Ascending aorta (tissue), 2 donors: ENCODE measurements around the gene CCDC159. TPM values are rescaled to one million over a fixed set of nuclear protein-coding genes. Genes with fewer than 3 reads are reported as not detected.

Experiments
- DNase-seq, 2 donors: peaks; one replicate each; pipeline ENCODE4 v3.0.0-alpha.2; 2019; ENCODE audit warnings: low spot score in 2 of 2
- H3K27ac ChIP-seq, 2 donors: fragments of 200-600 bp; sonication (generic); one replicate each; pipeline ENCODE4 v1.5.1; 2016 to 2017; ENCODE audit warnings: mild to moderate bottlenecking in 1 of 2
- H3K27me3 ChIP-seq: fragments of 200-600 bp; sonication (generic); one replicate; pipeline ENCODE4 v1.5.1; 2017
- H3K36me3 ChIP-seq, 2 donors: fragments of 200-600 bp; sonication (generic); one replicate each; pipeline ENCODE4 v1.5.1; 2016
- H3K4me1 ChIP-seq, 2 donors: fragments of 200-600 bp; sonication (generic); one replicate each; pipeline ENCODE4 v1.5.1; 2016 to 2017; ENCODE audit warnings: mild to moderate bottlenecking in 1 of 2
- H3K4me3 ChIP-seq, 2 donors: fragments of 200-600 bp; sonication (generic); one replicate each; pipeline ENCODE4 v1.5.1; 2016 to 2017; ENCODE audit warnings: mild to moderate bottlenecking in 1 of 2
- H3K9me3 ChIP-seq, 2 donors: fragments of 200-600 bp; sonication (generic); one replicate each; pipeline ENCODE4 v1.5.1; 2016
- CTCF ChIP-seq, 3 experiments: fragments of 200-600 bp in 2 of 3; fragments of 450-650 bp in 1 of 3; sonication (generic) in 2 of 3; IDR thresholded peaks; one replicate each; pipeline ENCODE4 v1.5.1; 2016 to 2019; ENCODE audit warnings: antibody characterized with exemption in 3 of 3, mild to moderate bottlenecking in 1 of 3, moderate library complexity in 1 of 3
- intact Hi-C: fragments of 100-400 bp; cut with DNase I; formaldehyde crosslinking; loops from one replicate; pipeline ENCODE4 v1.15.1; 2023
- total RNA-seq: library from RNA; depleted of rRNA; stranded (reverse); fragments of >200 nt; gene quantifications from one replicate; pipeline ENCODE4 v1.1.0, GENCODE V29; 2016

Gene CCDC159
- total RNA-seq, 1 donor from 2014 or later, result 79.0 TPM

GRCh38 chr19:11363881-11364280 lies 17.6 kb downstream of the CCDC159 start:
- intact Hi-C loops, result no loop called here
- no peaks in the 10 kb centered on the region for H3K4me1 ChIP-seq
- no peak overlapping the region for H3K4me3 ChIP-seq
- H3K27me3 ChIP-seq, result no peaks in the 10 kb centered on the region
- DNase-seq, result no peak
- peaks cover 49 to 52% of the 10 kb centered on the region in 2 donors for H3K36me3 ChIP-seq
- H3K9me3 ChIP-seq, result no peaks in the 10 kb centered on the region
- TF ChIP-seq CTCF (IDR thresholded peaks at IDR 0.05), result no peak
- H3K27ac ChIP-seq, result no peak overlapping the region

GRCh38 chr19:11364296-11364904 lies 18.1 kb downstream of the CCDC159 start:
- Histone ChIP-seq H3K27ac (no peak overlapping the region), H3K9me3 (no peaks in the 10 kb centered on the region), H3K4me1 (no peaks in the 10 kb centered on the region), H3K27me3 (no peaks in the 10 kb centered on the region), H3K36me3 (peaks cover 48 to 51% of the 10 kb centered on the region in 2 donors), H3K4me3 (no peak overlapping the region)
- no peak for DNase-seq
- TF ChIP-seq CTCF (IDR thresholded peaks at IDR 0.05), result no peak
- intact Hi-C loops, result no loop called here

GRCh38 chr19:11364935-11365334 lies 18.6 kb downstream of the CCDC159 start:
- Histone ChIP-seq H3K4me3 (no peak overlapping the region), H3K9me3 (no peaks in the 10 kb centered on the region), H3K27me3 (no peaks in the 10 kb centered on the region), H3K36me3 (peaks cover 42 to 46% of the 10 kb centered on the region in 2 donors), H3K27ac (no peak overlapping the region), H3K4me1 (no peaks in the 10 kb centered on the region)
- TF ChIP-seq CTCF (IDR thresholded peaks at IDR 0.05), result no peak
- no peak for DNase-seq
- intact Hi-C loops, result no loop called here

GRCh38 chr19:11365557-11366117 lies 19.3 kb downstream of the CCDC159 start:
- Histone ChIP-seq H3K27me3 (no peaks in the 10 kb centered on the region), H3K36me3 (peaks cover 41 to 46% of the 10 kb centered on the region in 2 donors), H3K4me1 (no peaks in the 10 kb centered on the region), H3K4me3 (no peak overlapping the region), H3K9me3 (no peaks in the 10 kb centered on the region), H3K27ac (no peak overlapping the region)
- intact Hi-C loops, result no loop called here
- TF ChIP-seq CTCF (IDR thresholded peaks at IDR 0.05), result no peak
- DNase-seq, result no peak

GRCh38 chr19:11367528-11367927 lies 21.2 kb downstream of the CCDC159 start:
- Histone ChIP-seq H3K27ac (no peak overlapping the region), H3K36me3 (peaks cover 26 to 29% of the 10 kb centered on the region in 2 donors), H3K4me1 (no peaks in the 10 kb centered on the region), H3K27me3 (no peaks in the 10 kb centered on the region), H3K4me3 (no peak overlapping the region), H3K9me3 (no peaks in the 10 kb centered on the region)
- intact Hi-C loops, result no loop called here
- TF ChIP-seq CTCF (IDR thresholded peaks at IDR 0.05), result no peak
- DNase-seq, result no peak
